Neuron (in vitro differentiated cells): ENCODE data around the gene APOBEC2.

ENCODE experiments used
- H2AFZ ChIP-seq: one replicate; pipeline ENCODE4 v1.6.1; 2013; ENCODE audit warnings: low read depth, mild to moderate bottlenecking, inconsistent platforms, low read length, moderate library complexity
- H3K27me3 ChIP-seq: one replicate; pipeline ENCODE4 v1.6.1; 2013; ENCODE audit warnings: low read length; ENCODE audit not compliant: insufficient read depth
- H3K36me3 ChIP-seq: one replicate; pipeline ENCODE4 v1.6.1; 2013; ENCODE audit warnings: low read length; ENCODE audit not compliant: insufficient read depth
- H3K4me1 ChIP-seq: one replicate; pipeline ENCODE4 v1.6.1; 2013; ENCODE audit warnings: low read length; ENCODE audit not compliant: insufficient read depth
- H3K4me3 ChIP-seq: 2 replicates; pipeline ENCODE4 v1.5.1; 2013; ENCODE audit warnings: mild to moderate bottlenecking, low read length, moderate library complexity
- H3K9me3 ChIP-seq: one replicate; pipeline ENCODE4 v1.6.1; 2013; ENCODE audit warnings: low read length

APOBEC2 gene

GRCh38 chr6:41073203-41073967 lies 20.4 kb downstream of the APOBEC2 start:
- Histone ChIP-seq H3K4me1 (peaks cover 29% of the 10 kb centered on the region), H3K27me3 (no peaks in the 10 kb centered on the region), H3K4me3 (peak overlapping the region; percentile 93), H3K36me3 (peaks cover 10% of the 10 kb centered on the region), H3K9me3 (no peaks in the 10 kb centered on the region), H2AFZ (peak overlapping the region; percentile 17)

- Histone ChIP-seq H3K36me3 (peaks cover 11% of the 10 kb centered on the region), H3K4me3 (peak overlapping the region; percentile 93), H3K9me3 (no peaks in the 10 kb centered on the region), H3K4me1 (peaks cover 29% of the 10 kb centered on the region), H2AFZ (peak overlapping the region; percentile 17), H3K27me3 (no peaks in the 10 kb centered on the region)
Observed at GRCh38 chr6:41073968-41074691, 21.1 kb downstream of the APOBEC2 start.

DNA sequence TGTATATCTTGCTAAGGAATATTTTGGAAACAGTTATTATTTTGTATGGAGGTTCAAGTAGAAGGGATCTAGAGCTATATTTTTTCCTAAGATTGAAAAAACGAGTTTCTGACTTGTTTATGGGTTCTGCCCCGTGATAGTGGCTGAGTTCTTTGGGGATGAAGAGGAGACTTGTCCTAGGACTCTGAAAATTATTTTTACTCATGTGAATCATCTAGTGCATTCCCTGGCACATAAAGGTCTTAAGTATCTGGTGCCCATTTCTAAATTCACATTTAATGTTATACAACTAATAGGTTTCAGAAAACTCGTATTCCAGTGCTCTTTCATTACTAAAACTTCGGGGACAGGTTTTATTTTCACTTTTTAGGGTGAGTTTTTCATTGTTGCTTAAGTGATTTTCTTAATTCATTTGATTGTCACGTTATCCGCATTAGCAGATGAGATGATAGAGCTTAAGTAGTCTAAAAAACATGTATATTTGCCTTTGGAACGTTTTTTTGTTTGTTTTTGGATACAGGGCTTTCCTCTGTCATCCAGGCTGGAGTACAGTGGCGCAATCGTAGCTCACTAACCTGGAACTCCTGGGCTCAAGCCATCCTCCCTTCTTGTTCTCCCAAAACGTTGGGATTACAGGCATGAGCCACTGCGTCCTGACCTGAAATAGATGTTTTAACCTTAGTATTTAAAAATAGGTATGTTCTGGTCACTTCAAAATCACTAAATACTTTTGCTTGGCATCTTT lies 21.9 kb downstream of the APOBEC2 start:
- no peaks in the 10 kb centered on the region for H3K9me3 ChIP-seq
- H3K4me3 ChIP-seq: peak overlapping the region; percentile 93
- H3K27me3 ChIP-seq: no peaks in the 10 kb centered on the region
- peaks cover 29% of the 10 kb centered on the region for H3K4me1 ChIP-seq
- no peak overlapping the region for H2AFZ ChIP-seq
- H3K36me3 ChIP-seq: peaks cover 14% of the 10 kb centered on the region

GRCh38 chr6:41075651-41076626 lies 22.9 kb downstream of the APOBEC2 start:
- H3K27me3 ChIP-seq: no peaks in the 10 kb centered on the region
- no peak overlapping the region for H3K4me3 ChIP-seq
- no peaks in the 10 kb centered on the region for H3K9me3 ChIP-seq
- no peak overlapping the region for H2AFZ ChIP-seq
- H3K4me1 ChIP-seq: peaks cover 23% of the 10 kb centered on the region
- peaks cover 24% of the 10 kb centered on the region for H3K36me3 ChIP-seq

DNA sequence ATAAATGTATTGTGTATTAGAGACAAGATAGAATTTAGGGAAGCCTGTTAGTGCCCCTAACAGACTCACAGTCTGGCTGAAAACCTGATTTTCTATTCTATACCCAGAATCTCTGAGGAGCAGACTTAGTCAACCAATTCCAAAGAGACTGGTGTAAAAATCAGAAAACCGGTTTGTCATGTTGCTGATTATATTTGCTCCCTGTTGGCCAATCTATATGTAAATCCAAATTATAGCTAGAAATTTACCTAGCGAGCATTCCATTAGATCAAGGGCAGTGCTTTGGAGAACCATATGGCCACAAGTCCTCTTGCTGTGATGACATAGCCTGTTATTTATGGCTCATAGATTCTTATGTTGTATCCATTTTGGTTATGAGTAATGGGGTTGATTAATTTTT lies 24.5 kb downstream of the APOBEC2 start:
- H3K4me3 ChIP-seq: no peak overlapping the region
- H3K9me3 ChIP-seq: no peaks in the 10 kb centered on the region
- peaks cover 20% of the 10 kb centered on the region for H3K4me1 ChIP-seq
- no peaks in the 10 kb centered on the region for H3K27me3 ChIP-seq
- peaks cover 24% of the 10 kb centered on the region for H3K36me3 ChIP-seq
- H2AFZ ChIP-seq: no peak overlapping the region

DNA sequence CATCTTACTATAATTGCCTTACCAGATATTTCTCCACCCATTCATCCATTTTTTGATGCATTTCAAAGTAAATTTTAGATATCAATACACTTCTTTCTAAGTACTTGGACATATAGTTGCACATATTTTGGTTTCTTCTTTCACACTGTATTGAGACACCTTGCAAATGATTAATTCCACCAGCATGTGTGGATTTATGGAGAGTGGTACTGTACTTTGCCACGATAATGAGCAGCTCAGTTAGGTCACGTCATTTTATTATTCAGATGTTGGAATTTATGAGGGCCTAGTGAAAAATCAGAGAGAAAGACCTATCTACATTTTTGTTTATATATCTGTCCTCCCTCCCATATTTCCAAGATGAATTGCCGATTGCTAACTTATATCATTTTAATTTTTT lies 25.1 kb downstream of the APOBEC2 start:
- no peak overlapping the region for H2AFZ ChIP-seq
- peaks cover 24% of the 10 kb centered on the region for H3K36me3 ChIP-seq
- H3K9me3 ChIP-seq: no peaks in the 10 kb centered on the region
- no peaks in the 10 kb centered on the region for H3K27me3 ChIP-seq
- no peak overlapping the region for H3K4me3 ChIP-seq
- peaks cover 20% of the 10 kb centered on the region for H3K4me1 ChIP-seq

DNA sequence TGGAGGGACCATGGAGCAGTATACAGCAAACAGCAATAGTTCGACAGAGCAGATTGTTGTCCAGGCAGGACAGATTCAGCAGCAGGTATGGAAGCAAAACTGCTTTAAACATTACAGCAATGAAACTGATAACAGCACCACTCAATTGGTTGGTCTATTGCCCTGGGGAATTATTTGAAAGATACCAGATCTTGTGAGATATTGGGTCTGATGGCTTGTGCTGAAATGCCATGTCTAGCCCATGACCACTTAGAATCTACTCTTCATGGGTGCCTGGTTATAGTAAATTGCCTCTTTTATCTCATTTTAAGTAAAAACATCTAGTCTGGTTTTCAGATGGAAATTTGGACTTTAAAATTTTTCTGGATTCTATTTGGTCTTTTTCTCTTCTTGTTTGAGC lies 26.1 kb downstream of the APOBEC2 start:
- Histone ChIP-seq H3K27me3 (no peaks in the 10 kb centered on the region), H3K4me3 (no peak overlapping the region), H2AFZ (no peak overlapping the region), H3K36me3 (peaks cover 29% of the 10 kb centered on the region), H3K9me3 (no peaks in the 10 kb centered on the region), H3K4me1 (peaks cover 18% of the 10 kb centered on the region)

DNA sequence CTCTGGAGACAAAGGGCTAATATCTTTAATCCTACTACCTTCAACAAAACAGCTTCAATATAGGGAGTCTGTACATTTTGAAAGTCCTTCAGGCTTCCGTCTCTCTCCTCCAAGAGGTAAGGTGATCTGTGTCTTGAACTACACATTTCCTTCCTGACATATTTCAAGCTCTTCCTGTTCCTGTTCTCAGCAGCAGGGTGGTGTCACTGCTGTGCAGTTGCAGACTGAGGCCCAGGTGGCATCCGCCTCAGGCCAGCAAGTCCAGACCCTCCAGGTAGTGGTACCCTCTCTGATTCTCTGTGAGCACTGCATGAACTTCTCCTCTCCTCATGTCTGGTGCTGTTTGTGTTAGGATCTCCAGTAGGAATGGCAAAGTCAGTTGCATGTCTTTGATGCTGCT lies 27.6 kb downstream of the APOBEC2 start:
- no peaks in the 10 kb centered on the region for H3K27me3 ChIP-seq
- peaks cover 42% of the 10 kb centered on the region for H3K36me3 ChIP-seq
- no peaks in the 10 kb centered on the region for H3K9me3 ChIP-seq
- H2AFZ ChIP-seq: no peak overlapping the region
- no peak overlapping the region for H3K4me3 ChIP-seq
- peaks cover 5% of the 10 kb centered on the region for H3K4me1 ChIP-seq

DNA sequence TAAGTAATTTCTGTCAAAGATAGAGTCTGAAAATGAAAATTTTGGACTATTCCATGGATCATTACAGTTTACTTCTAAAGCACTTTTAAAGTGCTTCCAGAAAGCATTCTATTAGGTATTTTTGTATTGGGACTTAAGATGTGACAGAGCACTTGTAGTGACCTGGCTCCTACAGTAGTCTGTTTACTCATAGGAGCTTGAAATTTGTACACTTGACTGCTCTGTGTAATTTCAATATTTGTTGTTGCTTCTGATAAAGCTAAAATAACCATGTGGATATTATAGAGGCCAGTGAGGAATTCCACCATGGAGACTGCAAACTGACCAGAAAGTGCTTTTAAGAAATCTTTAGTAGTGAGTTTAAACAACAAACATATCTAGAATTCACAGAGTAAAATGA lies 30.1 kb downstream of the APOBEC2 start:
- H2AFZ ChIP-seq: no peak overlapping the region
- H3K27me3 ChIP-seq: no peaks in the 10 kb centered on the region
- H3K9me3 ChIP-seq: no peaks in the 10 kb centered on the region
- no peaks in the 10 kb centered on the region for H3K4me1 ChIP-seq
- no peak overlapping the region for H3K4me3 ChIP-seq
- peaks cover 58% of the 10 kb centered on the region for H3K36me3 ChIP-seq

DNA sequence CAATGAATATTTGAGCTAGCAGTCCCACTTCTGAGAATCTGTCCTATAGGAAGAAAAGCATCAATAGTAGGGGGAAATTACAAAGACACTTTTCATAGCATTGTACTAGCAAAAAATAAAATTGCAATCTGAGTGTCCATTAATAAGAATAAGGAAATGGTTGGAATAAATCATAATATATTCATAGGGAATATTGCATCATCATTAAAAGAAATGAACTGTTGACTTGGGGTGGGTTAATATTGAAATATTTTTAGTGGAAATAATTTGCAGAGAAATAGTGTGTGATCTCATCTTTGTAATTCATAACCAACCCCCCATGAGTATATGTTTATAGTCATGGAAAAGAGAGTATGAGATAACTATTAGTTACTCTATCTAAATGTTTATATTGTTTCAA lies 32.2 kb downstream of the APOBEC2 start:
- Histone ChIP-seq H3K36me3 (peaks cover 54% of the 10 kb centered on the region), H3K27me3 (no peaks in the 10 kb centered on the region), H2AFZ (no peak overlapping the region), H3K9me3 (no peaks in the 10 kb centered on the region), H3K4me3 (no peak overlapping the region), H3K4me1 (no peaks in the 10 kb centered on the region)

GRCh38 chr6:41088451-41088850 lies 35.4 kb downstream of the APOBEC2 start:
- no peaks in the 10 kb centered on the region for H3K9me3 ChIP-seq
- H3K4me1 ChIP-seq: no peaks in the 10 kb centered on the region
- H3K4me3 ChIP-seq: no peak overlapping the region
- H3K36me3 ChIP-seq: peaks cover 75% of the 10 kb centered on the region
- no peak overlapping the region for H2AFZ ChIP-seq
- no peaks in the 10 kb centered on the region for H3K27me3 ChIP-seq
